Measurements from ENCODE around the gene GUCA1A.
A peak's percentile ranks its signal among the peaks of the same experiment; 100 is the strongest.
"Not testable (repeated sequence)": the region's sequence is repeated elsewhere in the genome, so short reads cannot be mapped to it uniquely, and the experiment has no call there.

The GUCA1A gene

DNA sequence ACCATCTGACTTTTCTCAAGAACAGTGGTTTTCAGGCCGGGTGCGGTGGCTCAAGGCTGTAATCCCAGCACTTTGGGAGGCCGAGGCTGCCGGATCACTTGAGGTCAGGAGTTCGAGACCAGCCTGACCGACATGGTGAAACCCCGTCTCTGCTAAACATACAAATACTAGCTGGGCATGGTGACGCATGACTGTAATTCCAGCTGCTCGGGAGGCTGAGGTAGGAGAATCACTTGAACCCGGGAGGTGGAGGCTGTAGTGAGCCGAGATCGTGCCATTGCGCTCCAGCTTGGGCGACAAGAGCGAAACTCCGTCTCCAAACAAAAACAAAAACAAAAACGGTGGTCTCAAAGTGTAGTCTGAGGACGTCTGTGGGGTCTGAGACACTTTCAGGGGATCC lies 43.3 kb downstream of the GUCA1A start:
- DNase-seq = not testable (repeated sequence)

DNA sequence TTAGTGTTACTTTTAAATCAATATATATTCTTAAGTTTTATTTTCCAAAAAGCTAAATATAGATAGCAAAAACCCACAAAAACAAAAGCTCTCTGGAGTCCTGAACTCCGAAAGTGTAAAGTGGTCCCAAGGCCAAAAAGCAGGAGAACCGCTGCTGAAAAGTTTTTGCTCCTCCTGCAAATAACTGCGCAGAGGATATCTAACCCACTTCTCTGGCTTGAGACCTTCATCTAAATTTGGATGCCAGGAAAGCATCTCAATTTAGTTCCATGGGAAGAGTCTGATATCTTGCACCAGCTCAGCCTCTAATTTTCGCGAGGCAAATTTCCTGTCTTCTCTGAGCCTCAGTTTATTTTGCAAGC lies 44.0 kb downstream of the GUCA1A start:
- DNase-seq = peak in 1 of 2 experiments; percentile 33

DNA sequence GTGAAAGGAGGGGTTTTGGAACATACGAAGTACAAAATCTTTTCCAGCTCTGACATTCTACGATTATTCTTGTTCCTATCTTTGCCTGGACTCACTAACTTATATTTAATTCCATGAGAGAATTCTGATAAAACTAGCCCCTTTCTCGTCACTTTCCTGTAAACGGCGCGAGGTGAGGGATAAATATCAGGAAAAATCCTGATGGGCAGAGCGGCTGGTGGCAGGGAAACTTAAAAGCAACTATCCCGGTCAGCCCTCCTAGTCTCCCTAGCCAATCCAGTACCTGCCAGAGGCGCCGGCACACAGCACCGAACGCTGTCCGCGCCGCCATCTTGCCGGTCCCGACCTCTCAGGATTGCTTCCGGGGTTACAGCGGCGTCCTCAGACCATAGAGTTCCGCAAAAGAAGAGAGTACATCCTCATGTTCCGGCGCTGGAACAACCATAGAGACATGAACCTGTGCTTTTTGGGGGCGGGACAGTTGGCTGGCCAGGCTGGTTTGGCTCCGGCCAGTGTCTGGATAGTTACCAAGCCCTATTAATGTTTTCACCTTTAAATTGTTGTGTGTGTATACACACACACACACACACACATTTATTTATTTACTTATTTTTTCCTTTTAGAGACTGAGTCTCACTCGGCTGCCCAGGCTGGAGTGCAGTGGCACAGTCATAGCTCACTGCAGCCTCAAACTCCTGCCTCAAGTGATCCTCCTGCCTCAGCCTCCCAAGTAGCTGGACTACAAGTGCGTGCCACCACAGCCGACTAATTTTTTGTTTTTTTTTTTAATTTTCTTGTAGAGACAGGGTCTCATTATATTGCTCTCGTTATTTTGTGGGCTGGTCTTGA lies 44.6 kb downstream of the GUCA1A start, which contains the start of gene MRPS10:
MRPS10 (minus strand) TSS at position 343 of the 849 bp plus-strand sequence; CDS start at position 331, 12 bp downstream.
- DNase-seq = peak; percentile 97

DNA sequence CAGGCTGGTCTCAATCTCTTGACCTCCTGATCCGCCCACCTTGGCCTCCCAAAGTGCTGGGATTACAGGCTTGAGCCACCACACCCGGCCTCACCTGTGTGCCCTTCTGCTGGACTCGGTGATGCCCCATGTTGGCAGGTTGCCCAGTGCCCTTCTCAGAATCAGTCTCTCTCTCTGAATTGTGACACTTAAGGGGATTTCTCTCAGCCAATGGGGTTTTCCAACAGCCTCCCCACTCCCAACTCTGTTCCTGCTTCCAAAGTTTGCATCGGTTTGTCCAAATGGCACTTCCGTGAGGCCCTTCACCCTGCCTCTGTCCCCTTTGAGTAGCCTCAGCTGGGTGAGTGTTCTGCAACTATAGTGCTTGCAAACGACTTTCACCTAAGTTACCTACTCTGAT lies 47.6 kb downstream of the GUCA1A start:
- no peak for DNase-seq

DNA sequence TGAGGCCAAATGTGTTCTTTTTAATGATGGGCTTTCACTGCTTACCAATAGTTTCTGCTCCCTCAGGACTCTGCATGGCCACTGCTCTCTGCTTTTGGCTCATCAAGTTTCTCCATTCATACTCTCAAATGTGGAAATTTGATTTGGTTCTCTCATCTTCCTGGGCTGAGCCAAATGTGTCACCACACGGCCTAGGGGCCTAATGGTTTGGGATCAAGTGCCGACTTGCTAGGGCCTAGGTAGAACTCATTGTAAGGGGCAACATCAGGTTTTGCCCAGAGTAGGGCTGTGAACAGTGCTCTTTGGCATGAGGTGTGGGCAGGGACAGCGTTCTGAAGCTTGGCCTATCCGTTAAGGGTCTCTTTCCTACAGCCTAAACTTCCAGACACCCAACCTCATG lies 48.4 kb downstream of the GUCA1A start:
- DNase-seq = no peak

DNA sequence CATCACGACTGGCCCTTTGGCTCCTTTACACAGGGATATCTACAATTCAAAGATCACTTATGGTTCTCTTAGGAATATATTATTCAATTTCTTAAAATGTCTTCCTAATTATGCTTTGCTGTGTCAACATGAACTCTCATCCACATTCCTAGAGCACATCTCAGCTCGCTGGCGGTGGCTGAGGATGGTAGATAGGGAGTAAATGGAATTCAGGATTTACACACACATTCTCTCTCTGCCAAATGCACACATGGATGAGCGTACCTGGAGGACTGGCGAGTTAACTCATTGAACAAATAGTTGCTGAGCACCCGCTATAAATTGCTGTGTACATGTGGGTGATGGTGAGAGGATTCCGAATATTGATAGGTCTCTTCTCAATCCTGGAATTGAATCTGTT lies 49.3 kb downstream of the GUCA1A start:
- DNase-seq = no peak

DNA sequence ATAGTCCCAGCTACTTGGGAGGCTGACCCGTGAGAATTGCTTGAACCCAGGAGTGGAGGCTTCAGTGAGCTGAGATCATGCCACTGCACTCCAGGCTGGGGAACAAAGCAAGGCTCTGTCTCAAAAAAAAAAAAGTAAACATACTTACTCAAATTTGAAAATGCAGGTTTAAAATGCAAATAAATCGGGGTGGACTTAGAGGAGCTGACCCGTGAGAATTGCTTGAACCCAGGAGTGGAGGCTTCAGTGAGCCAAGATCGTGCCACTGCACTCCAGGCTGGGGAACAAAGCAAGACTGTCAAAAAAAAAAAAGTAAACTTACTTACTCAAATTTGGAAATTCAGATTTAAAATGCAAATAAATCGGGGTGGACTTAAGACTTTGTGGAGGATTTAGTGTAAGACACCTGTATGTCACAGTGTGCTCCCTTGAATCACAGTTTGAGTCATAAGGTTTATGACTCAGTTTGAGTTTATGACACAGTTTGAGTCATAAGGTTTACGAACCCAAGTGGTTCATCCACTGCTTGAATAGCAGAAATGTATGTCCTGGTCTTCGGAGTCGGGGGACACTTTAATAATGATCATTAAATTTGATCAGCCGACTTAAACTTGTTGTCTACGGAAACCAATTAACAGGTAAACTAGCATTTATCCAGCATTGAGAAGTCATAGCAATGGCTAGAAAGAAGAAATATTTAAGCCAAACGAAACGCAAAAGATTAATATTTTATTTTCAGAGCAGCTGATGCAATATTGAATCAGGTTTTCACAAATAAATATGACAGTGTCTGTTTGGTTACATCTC lies 51.3 kb downstream of the GUCA1A start:
- no peak for DNase-seq

DNA sequence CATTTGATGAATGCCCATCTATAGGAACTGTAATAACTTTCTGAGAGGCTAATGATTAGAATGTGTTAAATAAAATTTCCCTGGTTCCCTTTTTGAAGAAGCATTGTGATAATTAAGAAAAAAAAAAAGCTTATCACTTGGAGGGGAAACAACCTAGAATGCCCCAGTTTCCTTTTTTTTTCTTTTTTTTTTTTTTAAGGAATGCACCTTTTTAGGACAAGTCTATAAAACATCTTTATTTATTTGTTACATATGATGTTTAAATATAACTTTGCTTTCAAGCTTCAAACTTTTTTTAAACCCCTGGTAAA lies 51.8 kb downstream of the GUCA1A start:
- no peak for DNase-seq

DNA sequence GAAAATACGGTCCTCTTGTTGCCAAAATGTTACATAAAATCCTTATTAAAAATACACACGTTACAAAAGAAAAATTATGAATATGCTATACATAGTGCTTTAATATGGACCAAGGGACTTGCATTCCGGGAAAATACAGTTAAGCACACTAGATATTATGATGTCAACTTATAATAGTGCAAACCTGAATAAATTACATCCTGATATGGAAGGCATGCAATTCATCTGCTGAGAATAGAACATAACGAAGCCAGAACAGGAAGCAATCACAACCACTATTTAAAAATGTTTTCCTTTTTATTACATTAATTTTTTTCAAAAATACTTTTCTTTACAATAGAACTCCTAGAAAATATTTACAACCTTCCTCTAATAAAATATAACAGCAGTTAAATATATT lies 52.3 kb downstream of the GUCA1A start:
- DNase-seq = no peak

DNA sequence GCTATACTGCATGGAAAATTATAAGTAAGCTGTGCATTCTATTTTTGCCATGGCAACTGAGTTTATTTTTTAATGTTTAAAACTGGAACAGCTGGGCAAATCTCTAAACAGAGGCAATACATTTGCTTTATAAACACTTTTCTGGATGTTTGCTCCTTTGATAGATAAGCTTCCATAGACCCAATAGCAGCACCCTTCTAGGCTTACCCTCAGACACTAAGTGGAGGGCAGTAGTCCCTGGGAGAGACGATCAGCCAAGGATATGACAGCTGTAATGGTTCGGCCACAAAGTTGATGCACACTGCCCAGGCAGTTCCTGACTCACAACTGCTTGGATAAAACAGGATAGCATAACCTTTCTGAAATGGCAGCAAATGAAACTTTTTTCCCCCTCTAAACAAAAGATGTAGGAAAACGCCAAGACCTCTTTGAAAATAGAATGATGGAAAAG lies 53.0 kb downstream of the GUCA1A start:
- DNase-seq = no peak

DNA sequence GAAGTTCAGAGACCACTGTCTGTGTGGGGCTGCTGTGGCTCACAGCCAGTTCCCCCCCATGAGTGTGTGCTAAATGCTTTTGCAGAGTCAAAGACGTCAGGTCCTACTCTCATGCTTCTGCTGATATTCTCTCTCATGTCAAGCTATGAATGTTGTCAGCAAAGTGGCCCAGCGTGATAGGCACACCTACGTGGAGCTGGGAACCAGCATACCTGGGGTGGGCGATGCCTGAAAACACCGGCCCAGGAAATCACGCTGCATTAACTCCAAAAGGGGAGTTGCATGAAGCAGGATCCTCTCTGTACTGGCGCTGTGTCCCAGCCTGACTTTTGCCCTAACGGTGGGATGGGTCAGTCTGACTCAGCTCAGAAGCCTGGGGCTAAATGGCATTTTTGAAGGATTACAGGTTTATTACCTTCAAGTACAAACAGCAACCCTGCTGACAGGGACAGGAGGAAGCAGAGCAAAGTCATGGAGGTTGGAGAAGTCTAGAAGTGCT lies 53.5 kb downstream of the GUCA1A start:
- no peak for DNase-seq

DNA sequence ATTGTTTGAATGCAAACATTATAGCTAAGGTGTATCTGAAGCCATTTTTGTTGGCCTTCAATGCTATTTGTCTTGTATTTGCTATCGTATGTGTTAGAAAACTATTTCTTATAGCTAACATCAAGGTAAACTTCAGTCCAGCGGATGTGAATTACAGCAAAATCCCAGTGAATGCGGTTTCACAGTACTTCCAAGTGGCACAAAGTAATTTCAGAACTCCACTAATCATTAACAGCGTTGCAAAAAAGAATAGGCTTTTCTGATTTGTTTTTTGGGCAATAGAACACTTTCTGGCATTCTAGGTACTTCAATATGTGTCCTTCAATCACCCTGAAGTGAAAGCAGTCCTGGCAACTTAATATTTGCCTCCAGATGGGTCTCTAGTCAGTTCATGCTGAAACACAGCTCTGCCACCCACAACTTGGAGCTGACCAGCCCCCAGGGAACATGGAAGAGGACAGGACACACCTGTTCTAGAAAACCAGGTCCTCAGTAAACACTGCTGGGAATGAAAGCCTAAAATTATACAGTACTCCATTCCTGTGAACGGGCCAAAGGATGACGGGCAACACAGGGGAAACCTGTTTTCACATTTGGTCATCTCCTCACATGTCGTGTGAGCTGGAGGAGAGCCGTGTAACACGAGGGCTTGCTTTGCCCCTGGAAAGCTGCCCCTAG lies 54.1 kb downstream of the GUCA1A start:
- no peak for DNase-seq

DNA sequence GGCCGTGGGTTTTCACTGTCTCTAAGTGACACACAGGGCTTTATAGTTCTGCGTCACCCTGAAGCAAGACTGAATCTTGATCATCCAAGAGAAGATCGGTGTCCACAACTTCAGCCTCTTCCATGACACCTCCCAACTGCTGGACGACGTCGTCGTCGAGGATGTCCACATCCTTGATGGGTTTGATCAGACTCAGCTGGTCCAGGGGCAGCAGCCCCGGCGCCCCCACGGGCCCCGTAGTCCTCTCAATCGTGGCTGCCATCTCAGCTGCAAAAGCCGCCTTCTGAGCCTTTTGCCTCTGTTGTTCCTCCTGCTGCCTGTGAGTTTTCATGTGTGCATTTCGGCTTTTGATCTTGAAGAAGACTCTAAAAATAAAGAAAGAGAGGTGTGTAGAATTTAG lies 55.1 kb downstream of the GUCA1A start:
- DNase-seq = no peak
